GM12878 (cell line): Measurements from ENCODE around the gene SORBS1. TPM values are rescaled to one million over a fixed set of nuclear protein-coding genes. Genes with fewer than 3 reads are reported as not detected.

ENCODE experiments used
- ATF7 ChIP-seq: fragments of 450-650 bp; IDR thresholded peaks from 2 replicates; pipeline ENCODE4 v1.6.1; 2016; ENCODE audit warnings: low read depth, mild to moderate bottlenecking
- CBX5 ChIP-seq: sonication (generic); IDR thresholded peaks from 2 replicates; pipeline ENCODE4 v1.6.1; 2016; ENCODE audit warnings: low read depth, moderate library complexity, mild to moderate bottlenecking, inconsistent platforms
- CEBPB ChIP-seq, 2 experiments: fragments of 150-350 bp in 1 of 2; IDR thresholded peaks; 2 replicates each; pipeline ENCODE4 v1.6.1; 2012 to 2014; ENCODE audit warnings: low read depth in 2 of 2, low read length in 2 of 2, borderline replicate concordance in 1 of 2, inconsistent platforms in 1 of 2
- CTCF ChIP-seq, 3 experiments: IDR thresholded peaks in 2 of 3; conservative IDR thresholded peaks in 1 of 3; 2 replicates each; pipeline ENCODE4 v1.5.1; 2011; ENCODE audit warnings: low read depth in 3 of 3, low read length in 3 of 3, mild to moderate bottlenecking in 3 of 3, control low read depth in 2 of 3, moderate library complexity in 2 of 3, inconsistent platforms in 1 of 3, mixed read lengths in 1 of 3; ENCODE audit not compliant: control insufficient read depth in 2 of 3, insufficient read depth in 1 of 3; ENCODE audit errors: extremely low read depth in 1 of 3
- DPF2 ChIP-seq: fragments of 450-650 bp; IDR thresholded peaks from 2 replicates; pipeline ENCODE4 v1.6.1; 2017; ENCODE audit warnings: mild to moderate bottlenecking
- FOXM1 ChIP-seq: IDR thresholded peaks from 2 replicates; pipeline ENCODE4 v1.6.1; 2012; ENCODE audit warnings: low read depth, mild to moderate bottlenecking, inconsistent platforms, low read length, moderate library complexity
- MAX ChIP-seq: IDR thresholded peaks from 2 replicates; pipeline ENCODE4 v1.6.1; 2012; ENCODE audit warnings: low read depth, low read length, improper control_type of control experiment
- NR2C2 ChIP-seq: IDR thresholded peaks from 2 replicates; pipeline ENCODE4 v1.6.1; 2011; ENCODE audit warnings: borderline replicate concordance, low read depth; ENCODE audit not compliant: control insufficient read depth, insufficient read length
- TARDBP ChIP-seq: IDR thresholded peaks from 2 replicates; pipeline ENCODE4 v1.6.1; 2016; ENCODE audit warnings: borderline replicate concordance
- ZNF274 ChIP-seq: IDR thresholded peaks from one replicate; pipeline ENCODE4 v1.8.0; 2011; ENCODE audit not compliant: insufficient read length, insufficient read depth
- ZSCAN29 ChIP-seq: fragments of 450-650 bp; IDR thresholded peaks from 2 replicates; pipeline ENCODE4 v1.6.1; 2017; ENCODE audit warnings: mild to moderate bottlenecking, moderate library complexity
- polyA plus RNA-seq, 11 experiments: library from polyadenylated mRNA; depleted of rRNA in 4 of 11; unstranded in 6 of 11; stranded (reverse) in 5 of 11; fragments of >200 nt; fragmentation: Nextera tagmentation in 4 of 11; fragmentation: Illumina TruSeq in 1 of 11; extraction: Ambion mirVana in 4 of 11; extraction: Trizol in 1 of 11; gene quantifications; 1 replicate in 1 of 11; 2 replicates in 10 of 11; pipeline versions ENCODE4 v1.2.1 to v1.2.3, GENCODE V29; 2011 to 2016; ENCODE audit warnings: inconsistent platforms in 2 of 11, missing spikeins in 2 of 11, low read depth in 1 of 11
- total RNA-seq, 4 experiments: library from RNA; depleted of rRNA in 3 of 4; stranded (reverse); fragments of >200 nt in 3 of 4; fragmentation: Illumina TruSeq in 1 of 4; extraction: Trizol in 1 of 4; gene quantifications; 2 replicates each; pipeline versions ENCODE4 v1.2.1 to v1.2.3, GENCODE V29; 2013 to 2021
- TF ChIP-seq, protein P1 (sequence below): IDR thresholded peaks from 2 replicates; pipeline ENCODE4 v1.6.1; 2012; ENCODE audit warnings: improper control_type of control experiment, low read depth, low read length; ENCODE audit not compliant: insufficient replicate concordance

Gene SORBS1
- total and polyA plus RNA-seq, 10 of the 15 experiments (the other 5 are each of a cell fraction or from before 2014, with no cell fraction given) = 0.13 to 0.75 (median 0.39) TPM

DNA sequence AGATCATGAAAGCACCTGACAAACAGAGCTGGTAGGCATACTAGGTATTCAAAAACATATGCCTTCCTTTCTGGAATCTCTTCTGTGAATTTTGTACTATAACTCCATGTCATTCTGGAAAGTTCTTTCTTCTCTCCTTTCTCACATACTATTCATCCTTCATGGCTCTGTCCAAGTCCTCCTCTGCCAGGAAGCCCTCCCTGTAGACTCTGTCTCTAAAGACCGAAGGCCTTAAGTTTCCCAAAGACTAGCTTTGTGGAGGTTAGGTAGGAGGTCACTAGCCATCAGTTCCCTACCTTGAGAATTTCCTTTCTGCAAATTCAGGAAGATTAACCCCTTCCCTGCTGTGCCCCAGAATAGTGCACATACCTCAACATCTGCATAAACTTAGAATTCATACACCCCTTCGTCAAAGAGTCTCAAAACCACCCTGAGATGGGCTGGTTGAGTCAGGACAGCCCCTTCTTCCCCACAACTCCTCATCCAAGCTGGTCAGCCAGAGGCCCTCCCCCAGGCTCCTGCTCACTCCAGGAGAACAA, 20.6 kb downstream of the SORBS1 start (continued):
- TF ChIP-seq, protein P1, sequence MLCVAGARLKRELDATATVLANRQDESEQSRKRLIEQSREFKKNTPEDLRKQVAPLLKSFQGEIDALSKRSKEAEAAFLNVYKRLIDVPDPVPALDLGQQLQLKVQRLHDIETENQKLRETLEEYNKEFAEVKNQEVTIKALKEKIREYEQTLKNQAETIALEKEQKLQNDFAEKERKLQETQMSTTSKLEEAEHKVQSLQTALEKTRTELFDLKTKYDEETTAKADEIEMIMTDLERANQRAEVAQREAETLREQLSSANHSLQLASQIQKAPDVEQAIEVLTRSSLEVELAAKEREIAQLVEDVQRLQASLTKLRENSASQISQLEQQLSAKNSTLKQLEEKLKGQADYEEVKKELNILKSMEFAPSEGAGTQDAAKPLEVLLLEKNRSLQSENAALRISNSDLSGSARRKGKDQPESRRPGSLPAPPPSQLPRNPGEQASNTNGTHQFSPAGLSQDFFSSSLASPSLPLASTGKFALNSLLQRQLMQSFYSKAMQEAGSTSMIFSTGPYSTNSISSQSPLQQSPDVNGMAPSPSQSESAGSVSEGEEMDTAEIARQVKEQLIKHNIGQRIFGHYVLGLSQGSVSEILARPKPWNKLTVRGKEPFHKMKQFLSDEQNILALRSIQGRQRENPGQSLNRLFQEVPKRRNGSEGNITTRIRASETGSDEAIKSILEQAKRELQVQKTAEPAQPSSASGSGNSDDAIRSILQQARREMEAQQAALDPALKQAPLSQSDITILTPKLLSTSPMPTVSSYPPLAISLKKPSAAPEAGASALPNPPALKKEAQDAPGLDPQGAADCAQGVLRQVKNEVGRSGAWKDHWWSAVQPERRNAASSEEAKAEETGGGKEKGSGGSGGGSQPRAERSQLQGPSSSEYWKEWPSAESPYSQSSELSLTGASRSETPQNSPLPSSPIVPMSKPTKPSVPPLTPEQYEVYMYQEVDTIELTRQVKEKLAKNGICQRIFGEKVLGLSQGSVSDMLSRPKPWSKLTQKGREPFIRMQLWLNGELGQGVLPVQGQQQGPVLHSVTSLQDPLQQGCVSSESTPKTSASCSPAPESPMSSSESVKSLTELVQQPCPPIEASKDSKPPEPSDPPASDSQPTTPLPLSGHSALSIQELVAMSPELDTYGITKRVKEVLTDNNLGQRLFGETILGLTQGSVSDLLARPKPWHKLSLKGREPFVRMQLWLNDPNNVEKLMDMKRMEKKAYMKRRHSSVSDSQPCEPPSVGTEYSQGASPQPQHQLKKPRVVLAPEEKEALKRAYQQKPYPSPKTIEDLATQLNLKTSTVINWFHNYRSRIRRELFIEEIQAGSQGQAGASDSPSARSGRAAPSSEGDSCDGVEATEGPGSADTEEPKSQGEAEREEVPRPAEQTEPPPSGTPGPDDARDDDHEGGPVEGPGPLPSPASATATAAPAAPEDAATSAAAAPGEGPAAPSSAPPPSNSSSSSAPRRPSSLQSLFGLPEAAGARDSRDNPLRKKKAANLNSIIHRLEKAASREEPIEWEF = no peak
- TF ChIP-seq CBX5 (no peak), DPF2 (no peak), MAX (no peak), ATF7 (no peak), FOXM1 (no peak), ZNF274 (no peak), NR2C2 (no peak), ZSCAN29 (no peak), TARDBP (no peak), CTCF (IDR thresholded peaks at IDR 0.05 in 2 of 3, conservative IDR thresholded peaks at IDR 0.05 in 1 of 3; ENCODE audit: control insufficient read depth in 2 of 3, extremely low read depth in 1 of 3, insufficient read depth in 1 of 3, low read depth in 3 of 3, low read length in 3 of 3) (no peak), CEBPB (IDR thresholded peaks at IDR 0.05; ENCODE audit: borderline replicate concordance in 1 of 2, low read depth in 2 of 2, low read length in 2 of 2) (no peak)
